NCI-H1417 (cell line): Measurements from ENCODE around the gene OR8D1.
A peak's percentile ranks its signal among the peaks of the same experiment; 100 is the strongest.
"Not testable (repeated sequence)": the region's sequence is repeated elsewhere in the genome, so short reads cannot be mapped to it uniquely, and the experiment has no call there.

ENCODE experiments used
- DNase-seq, 3 experiments: peaks; one replicate each; lab custom pipeline; 2025; lab: John Stamatoyannopoulos, UW

OR8D1 gene

GRCh38 chr11:124285610-124286344 lies 28.0 kb downstream of the OR8D1 start:
- DNase-seq, result no peak

- no peak for DNase-seq
Measured at GRCh38 chr11:124278261-124278660, 35.5 kb downstream of the OR8D1 start.

- peak in 2 of 3 experiments; percentile 18 to 56 for DNase-seq
Measured at GRCh38 chr11:124277804-124278203, 35.9 kb downstream of the OR8D1 start.

- DNase-seq, result no peak
Measured at GRCh38 chr11:124277207-124277606, 36.5 kb downstream of the OR8D1 start.

- no peak for DNase-seq
Measured at GRCh38 chr11:124276081-124276480, 37.7 kb downstream of the OR8D1 start.

- no peak for DNase-seq
Measured at GRCh38 chr11:124274000-124274399, 39.7 kb downstream of the OR8D1 start.

GRCh38 chr11:124270886-124271285 lies 42.9 kb downstream of the OR8D1 start:
- DNase-seq, result not testable (repeated sequence)

GRCh38 chr11:124265041-124265440 lies 48.7 kb downstream of the OR8D1 start:
- not testable (repeated sequence) for DNase-seq

- DNase-seq, result no peak
Measured at GRCh38 chr11:124256076-124256475, 57.7 kb downstream of the OR8D1 start, which contains the start of gene OR8G5. TSS of gene OR8G5 (plus strand) at chr11:124256376. CDS start at chr11:124264932, 8,556 bp downstream.
